CD4-positive, alpha-beta T cell (primary cell): ENCODE measurements around the gene RAB34. TPM values are rescaled to one million over a fixed set of nuclear protein-coding genes. Genes with fewer than 3 reads are reported as not detected.

Experiments used
- ATAC-seq: fragments of 200-7000 bp; cut with Tn5 transposase; one replicate; pipeline ENCODE4 v1.10.0; 2022; ENCODE audit warnings: mild to moderate bottlenecking; ENCODE audit not compliant: poor library complexity
- CTCF ChIA-PET: fragments of 350-600 bp; sonication (Branson Sonifier 250); formaldehyde crosslinking; loops from one replicate; lab custom pipeline; 2021; ENCODE audit warnings: antibody characterized with exemption, inconsistent platforms; lab: Charles Lee
- POLR2A ChIA-PET: fragments of 350-600 bp; sonication (Branson Sonifier 250); formaldehyde crosslinking; loops from one replicate; lab custom pipeline; 2021; ENCODE audit warnings: antibody characterized with exemption, inconsistent platforms; lab: Charles Lee
- DNase-seq, 14 experiments: peaks; one replicate each; pipeline ENCODE4 v3.0.0-alpha.2; 2013 to 2020; ENCODE audit warnings: mixed read lengths in 2 of 14
- H3K27ac ChIP-seq, 2 donors: one replicate each; pipeline versions ENCODE4 v1.5.1 to v1.7.0; 2013; ENCODE audit warnings: low read length in 2 of 2, low read depth in 1 of 2, mild to moderate bottlenecking in 1 of 2
- H3K27me3 ChIP-seq, 2 experiments: 1 replicate in 1 of 2; 2 replicates in 1 of 2; pipeline versions ENCODE4 v1.6.1 to v1.7.0; 2013; ENCODE audit warnings: low read length in 2 of 2, control low read depth in 1 of 2, mild to moderate bottlenecking in 1 of 2, moderate library complexity in 1 of 2; ENCODE audit not compliant: insufficient read depth in 2 of 2, control insufficient read depth in 1 of 2
- H3K36me3 ChIP-seq: one replicate; pipeline ENCODE4 v1.6.1; 2013; ENCODE audit warnings: low read length, control low read depth; ENCODE audit not compliant: insufficient read depth
- H3K4me1 ChIP-seq: one replicate; pipeline ENCODE4 v1.6.1; 2013; ENCODE audit warnings: low read length, control low read depth; ENCODE audit not compliant: insufficient read depth
- H3K4me3 ChIP-seq: one replicate; pipeline ENCODE4 v1.5.1; 2013; ENCODE audit warnings: mild to moderate bottlenecking, low read length, moderate library complexity
- H3K9me3 ChIP-seq, 2 experiments: 1 replicate in 1 of 2; 2 replicates in 1 of 2; pipeline versions ENCODE4 v1.6.1 to v1.7.0; 2013; ENCODE audit warnings: low read length in 2 of 2, mild to moderate bottlenecking in 2 of 2, control low read depth in 1 of 2, moderate library complexity in 1 of 2; ENCODE audit not compliant: control insufficient read depth in 1 of 2, insufficient read depth in 1 of 2
- H3K27ac Mint-ChIP-seq: one replicate; pipeline ENCODE4 v1.8.0; 2020; ENCODE audit warnings: mixed read lengths
- H3K27me3 Mint-ChIP-seq: one replicate; pipeline ENCODE4 v1.8.0; 2021; ENCODE audit warnings: mixed read lengths
- H3K36me3 Mint-ChIP-seq: one replicate; pipeline ENCODE4 v1.8.0; 2021; ENCODE audit warnings: low read depth, mixed read lengths
- H3K4me1 Mint-ChIP-seq: one replicate; pipeline ENCODE4 v1.8.0; 2021; ENCODE audit warnings: low read depth, mixed read lengths
- H3K4me3 Mint-ChIP-seq: one replicate; pipeline ENCODE4 v1.8.0; 2020; ENCODE audit warnings: mild to moderate bottlenecking, mixed read lengths
- H3K9me3 Mint-ChIP-seq: one replicate; pipeline ENCODE4 v1.8.0; 2020; ENCODE audit warnings: mixed read lengths
- intact Hi-C, 2 experiments: fragments of 100-400 bp; cut with DNase I in 1 of 2; cut with micrococcal nuclease in 1 of 2; formaldehyde crosslinking; loops; one replicate each; pipeline versions ENCODE4 v1.15.1 to v1.9.0; 2023 to 2025; cut with DNase I, micrococcal nuclease
- total RNA-seq, 174 experiments: library from RNA in 2 of 174; stranded (reverse) in 2 of 174; gene quantifications; one replicate each; pipeline ENCODE4 v1.2.3 and lab custom pipeline; 2021 to 2026
- TF ChIP-seq, protein P1 (sequence below): fragments of 200-600 bp; IDR thresholded peaks from one replicate; pipeline ENCODE4 v1.8.0; 2022; ENCODE audit warnings: antibody characterized with exemption, mild to moderate bottlenecking

The RAB34 gene
- total RNA-seq, 2 experiments from 2014 or later: 20.7 to 21.3 TPM

DNA sequence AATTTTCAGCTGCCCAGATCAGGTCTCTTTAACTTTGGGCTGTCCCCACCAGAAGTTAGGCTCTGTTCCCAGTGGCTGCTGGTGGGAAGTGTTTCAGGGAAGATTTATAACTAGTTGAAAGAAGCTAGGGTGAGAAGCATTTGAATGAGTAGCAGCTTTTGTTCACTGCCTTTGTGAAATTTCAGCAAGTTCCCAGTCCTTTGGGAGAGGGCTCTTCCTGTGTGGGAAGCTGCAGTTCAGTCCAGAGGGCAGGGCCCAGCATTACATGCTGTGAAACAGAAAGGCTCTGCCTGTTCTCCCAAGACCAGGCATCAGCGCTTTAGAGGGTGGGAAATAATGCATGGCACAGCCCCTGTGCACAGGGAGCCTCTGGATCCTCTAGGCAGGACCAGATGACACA is 23.8 kb downstream of the RAB34 start:
- POLR2A ChIA-PET: no interaction called here
- H3K36me3 Mint-ChIP-seq: peaks cover 89% of the 10 kb centered on the region
- ATAC-seq (no peak), DNase-seq (no peak)
- Histone ChIP-seq H3K27ac (no peak overlapping the region), H3K27me3 (no peaks in the 10 kb centered on the region), H3K4me3 (no peak overlapping the region), H3K36me3 (peaks cover 90% of the 10 kb centered on the region), H3K9me3 (no peaks in the 10 kb centered on the region), H3K4me1 (no peaks in the 10 kb centered on the region)
- H3K27ac Mint-ChIP-seq: no peak overlapping the region
- intact Hi-C loops: no loop called here
- CTCF ChIA-PET: no interaction called here
- H3K9me3 Mint-ChIP-seq: no peaks in the 10 kb centered on the region
- H3K27me3 Mint-ChIP-seq: no peaks in the 10 kb centered on the region
- H3K4me3 Mint-ChIP-seq: no peak overlapping the region
- no peaks in the 10 kb centered on the region for H3K4me1 Mint-ChIP-seq
- TF ChIP-seq, protein P1, sequence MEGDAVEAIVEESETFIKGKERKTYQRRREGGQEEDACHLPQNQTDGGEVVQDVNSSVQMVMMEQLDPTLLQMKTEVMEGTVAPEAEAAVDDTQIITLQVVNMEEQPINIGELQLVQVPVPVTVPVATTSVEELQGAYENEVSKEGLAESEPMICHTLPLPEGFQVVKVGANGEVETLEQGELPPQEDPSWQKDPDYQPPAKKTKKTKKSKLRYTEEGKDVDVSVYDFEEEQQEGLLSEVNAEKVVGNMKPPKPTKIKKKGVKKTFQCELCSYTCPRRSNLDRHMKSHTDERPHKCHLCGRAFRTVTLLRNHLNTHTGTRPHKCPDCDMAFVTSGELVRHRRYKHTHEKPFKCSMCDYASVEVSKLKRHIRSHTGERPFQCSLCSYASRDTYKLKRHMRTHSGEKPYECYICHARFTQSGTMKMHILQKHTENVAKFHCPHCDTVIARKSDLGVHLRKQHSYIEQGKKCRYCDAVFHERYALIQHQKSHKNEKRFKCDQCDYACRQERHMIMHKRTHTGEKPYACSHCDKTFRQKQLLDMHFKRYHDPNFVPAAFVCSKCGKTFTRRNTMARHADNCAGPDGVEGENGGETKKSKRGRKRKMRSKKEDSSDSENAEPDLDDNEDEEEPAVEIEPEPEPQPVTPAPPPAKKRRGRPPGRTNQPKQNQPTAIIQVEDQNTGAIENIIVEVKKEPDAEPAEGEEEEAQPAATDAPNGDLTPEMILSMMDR: no peak

DNA sequence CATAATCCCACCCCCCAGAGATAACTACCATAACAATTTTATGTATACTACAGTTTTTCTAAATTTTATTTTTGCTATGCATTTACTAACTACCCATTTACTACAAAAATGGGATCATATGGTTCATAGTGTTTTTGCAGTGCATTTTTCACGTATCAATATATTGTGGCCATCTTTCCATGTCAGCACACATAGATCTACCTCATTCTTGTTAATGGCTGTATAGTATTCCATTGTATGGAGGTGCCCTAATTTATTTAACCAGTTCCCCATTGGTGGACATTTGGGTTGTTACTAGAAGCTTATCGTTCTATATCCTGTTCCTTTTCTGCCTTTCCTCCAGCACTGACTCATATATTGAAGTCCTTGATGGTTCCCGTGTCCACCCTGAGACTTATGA is 28.7 kb downstream of the RAB34 start:
- POLR2A ChIA-PET: interaction anchor here (1.4 kb wide), 1 partner anchor 42 kb away, joined by 3 read pairs; no protein-coding TSS in a partner anchor
- ATAC-seq (no peak), DNase-seq (no peak)
- H3K9me3 ChIP-seq: no peaks in the 10 kb centered on the region
- no peaks in the 10 kb centered on the region for H3K9me3 Mint-ChIP-seq
- H3K36me3 Mint-ChIP-seq: peaks cover 92% of the 10 kb centered on the region
- H3K4me1 ChIP-seq: no peaks in the 10 kb centered on the region
- no peaks in the 10 kb centered on the region for H3K27me3 Mint-ChIP-seq
- H3K27ac Mint-ChIP-seq: no peak overlapping the region
- TF ChIP-seq, protein P1: no peak
- H3K4me1 Mint-ChIP-seq: no peaks in the 10 kb centered on the region
- no peak overlapping the region for H3K27ac ChIP-seq
- intact Hi-C loops: no loop called here
- H3K4me3 ChIP-seq: no peak overlapping the region
- CTCF ChIA-PET: no interaction called here
- peaks cover 91% of the 10 kb centered on the region for H3K36me3 ChIP-seq
- no peaks in the 10 kb centered on the region for H3K27me3 ChIP-seq
- H3K4me3 Mint-ChIP-seq: no peak overlapping the region

DNA sequence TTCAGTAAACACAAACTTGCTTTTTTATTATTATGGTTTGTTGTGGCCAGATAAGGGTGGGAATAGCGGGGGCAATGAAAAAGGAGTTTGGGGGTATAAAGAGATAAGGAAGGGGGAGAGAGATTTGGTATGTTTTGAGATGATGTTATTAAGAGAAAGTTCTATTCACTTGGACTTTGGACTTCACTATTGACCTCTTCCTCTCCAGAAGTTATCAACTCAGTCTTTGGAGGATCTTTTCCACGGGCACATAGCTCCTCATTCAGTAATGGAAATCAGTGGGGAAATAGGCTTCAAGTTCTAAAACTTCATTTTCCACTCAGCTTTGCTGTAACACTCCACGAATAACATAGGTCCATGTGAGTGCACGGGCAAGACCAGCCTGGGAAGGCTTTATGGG is 29.2 kb downstream of the RAB34 start:
- Histone ChIP-seq H3K9me3 (no peaks in the 10 kb centered on the region), H3K27me3 (no peaks in the 10 kb centered on the region), H3K27ac (no peak overlapping the region), H3K4me1 (no peaks in the 10 kb centered on the region), H3K36me3 (peaks cover 91% of the 10 kb centered on the region), H3K4me3 (no peak overlapping the region)
- H3K27me3 Mint-ChIP-seq: no peaks in the 10 kb centered on the region
- H3K36me3 Mint-ChIP-seq: peaks cover 92% of the 10 kb centered on the region
- DNase-seq: no peak
- H3K27ac Mint-ChIP-seq: no peak overlapping the region
- H3K4me3 Mint-ChIP-seq: no peak overlapping the region
- H3K4me1 Mint-ChIP-seq: no peaks in the 10 kb centered on the region
- ChIA-PET CTCF (no interaction called here), POLR2A (interaction anchor here (1.4 kb wide), 1 partner anchor 41 kb away, joined by 3 read pairs; no protein-coding TSS in a partner anchor)
- ATAC-seq: no peak
- TF ChIP-seq, protein P1: no peak
- intact Hi-C loops: no loop called here
- no peaks in the 10 kb centered on the region for H3K9me3 Mint-ChIP-seq
